Ovary (tissue), 3 donors: ENCODE results near the gene TANC1.

Experiments
- POLR2A ChIP-seq: fragments of 450-650 bp; IDR thresholded peaks from one replicate; pipeline ENCODE4 v1.6.1; 2017; ENCODE audit warnings: antibody characterized with exemption, mild to moderate bottlenecking, moderate library complexity
- TF ChIP-seq, protein P1 (sequence below), 3 donors: fragments of 450-650 bp in 2 of 3; fragments of 200-600 bp in 1 of 3; IDR thresholded peaks; one replicate each; pipeline versions ENCODE4 v1.5.1 to v1.8.0; 2016 to 2022; ENCODE audit warnings: antibody characterized with exemption in 3 of 3, mild to moderate bottlenecking in 1 of 3
- donor health status: DM: no; HTN: no; CAD: no.

DNA sequence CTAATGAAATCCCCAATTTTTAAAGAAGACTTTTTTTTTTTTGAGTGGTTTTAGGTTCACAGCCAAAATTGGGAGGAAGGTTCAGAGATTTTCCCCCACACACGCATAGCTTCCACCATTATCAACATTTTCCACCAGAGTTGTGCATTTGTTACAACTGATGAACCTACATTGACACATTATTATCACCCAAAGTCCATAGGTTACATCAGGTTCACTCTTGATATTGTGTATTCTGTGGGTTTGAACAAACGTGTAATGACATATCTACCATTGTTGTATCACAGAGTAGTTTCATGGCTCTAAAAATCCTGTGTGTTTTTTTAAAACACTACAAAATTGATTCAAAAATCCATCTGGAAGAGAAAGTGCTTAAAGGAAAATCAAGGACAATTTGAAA lies 101.8 kb downstream of the TANC1 start:
- TF ChIP-seq POLR2A: no peak
- TF ChIP-seq, protein P1, sequence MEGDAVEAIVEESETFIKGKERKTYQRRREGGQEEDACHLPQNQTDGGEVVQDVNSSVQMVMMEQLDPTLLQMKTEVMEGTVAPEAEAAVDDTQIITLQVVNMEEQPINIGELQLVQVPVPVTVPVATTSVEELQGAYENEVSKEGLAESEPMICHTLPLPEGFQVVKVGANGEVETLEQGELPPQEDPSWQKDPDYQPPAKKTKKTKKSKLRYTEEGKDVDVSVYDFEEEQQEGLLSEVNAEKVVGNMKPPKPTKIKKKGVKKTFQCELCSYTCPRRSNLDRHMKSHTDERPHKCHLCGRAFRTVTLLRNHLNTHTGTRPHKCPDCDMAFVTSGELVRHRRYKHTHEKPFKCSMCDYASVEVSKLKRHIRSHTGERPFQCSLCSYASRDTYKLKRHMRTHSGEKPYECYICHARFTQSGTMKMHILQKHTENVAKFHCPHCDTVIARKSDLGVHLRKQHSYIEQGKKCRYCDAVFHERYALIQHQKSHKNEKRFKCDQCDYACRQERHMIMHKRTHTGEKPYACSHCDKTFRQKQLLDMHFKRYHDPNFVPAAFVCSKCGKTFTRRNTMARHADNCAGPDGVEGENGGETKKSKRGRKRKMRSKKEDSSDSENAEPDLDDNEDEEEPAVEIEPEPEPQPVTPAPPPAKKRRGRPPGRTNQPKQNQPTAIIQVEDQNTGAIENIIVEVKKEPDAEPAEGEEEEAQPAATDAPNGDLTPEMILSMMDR (IDR thresholded peaks at IDR 0.05): no peak
